Hematopoietic multipotent progenitor cell treated with erythropoietin and hydrocortisone succinate and interleukin-3 and kit ligand, for 4 days (in vitro differentiated cells): ENCODE results near the gene HSF4.
A peak's percentile ranks its signal among the peaks of the same experiment; 100 is the strongest.

ENCODE experiments used
- DNase-seq: peaks from one replicate; pipeline ENCODE4 v3.0.0-alpha.2; 2015

HSF4 gene

DNA sequence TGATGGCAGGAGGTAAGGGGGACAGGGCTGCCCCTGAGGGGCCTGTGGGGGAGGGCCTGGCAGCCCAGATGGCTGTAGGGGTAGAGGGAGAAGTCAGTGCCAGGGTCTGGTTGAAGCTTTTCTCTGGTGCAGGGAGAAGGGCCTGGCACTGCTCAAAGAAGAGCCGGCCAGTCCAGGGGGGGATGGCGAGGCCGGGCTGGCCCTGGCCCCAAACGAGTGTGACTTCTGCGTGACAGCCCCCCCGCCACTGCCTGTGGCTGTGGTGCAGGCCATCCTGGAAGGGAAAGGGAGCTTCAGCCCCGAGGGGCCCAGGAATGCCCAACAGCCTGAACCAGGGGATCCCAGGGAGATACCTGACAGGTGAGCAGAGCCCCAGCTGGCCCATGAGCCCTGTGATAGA, 3.0 kb downstream of the HSF4 start:
- DNase-seq: no peak

DNA sequence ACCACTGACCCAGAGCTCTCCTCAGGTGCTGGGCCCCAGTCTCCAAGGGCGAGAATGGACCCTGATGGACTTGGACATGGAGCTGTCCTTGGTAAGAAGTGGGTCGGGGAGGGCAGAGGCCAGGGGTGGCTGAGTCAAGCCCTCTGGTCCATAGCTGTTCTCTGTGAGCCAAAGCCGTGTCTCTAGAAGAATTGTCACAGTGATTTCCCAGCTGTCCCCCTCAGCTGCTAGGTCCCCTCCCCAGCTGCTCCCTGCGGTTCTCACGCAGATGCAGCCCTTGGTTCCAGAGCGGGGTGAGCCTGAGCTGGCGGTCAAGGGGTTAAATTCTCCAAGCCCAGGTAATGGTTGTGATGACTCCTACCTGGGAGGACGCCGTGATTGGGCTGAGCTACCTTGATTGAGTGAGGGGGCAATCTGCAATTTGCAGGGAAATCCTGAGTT, 4.5 kb downstream of the HSF4 start:
- DNase-seq: no peak

DNA sequence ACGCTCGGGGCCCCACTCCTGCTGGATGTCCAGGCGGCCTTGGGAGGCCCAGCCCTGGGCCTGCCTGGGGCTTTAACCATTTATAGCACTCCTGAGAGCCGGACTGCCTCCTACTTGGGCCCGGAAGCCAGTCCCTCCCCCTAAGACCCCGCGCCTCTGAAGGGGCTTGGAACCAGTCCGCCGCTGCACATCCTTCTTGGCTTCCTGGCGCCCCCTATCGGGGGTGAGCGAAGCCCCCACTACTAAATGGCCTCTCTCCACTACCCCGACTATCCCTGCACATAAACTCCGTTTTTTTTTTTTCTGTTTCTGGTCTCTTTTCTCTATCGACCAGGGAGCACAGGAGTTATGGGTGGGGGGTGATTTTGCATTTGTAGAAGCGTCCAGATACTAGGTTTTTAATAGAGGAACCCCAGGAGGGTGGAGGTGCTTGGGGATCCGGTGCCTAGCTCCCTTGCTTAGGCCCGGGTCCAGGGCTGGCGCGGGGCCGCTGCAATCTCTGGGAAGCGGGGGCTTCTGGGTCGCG, 5.2 kb downstream of the HSF4 start:
- DNase-seq: peak; percentile 72

DNA sequence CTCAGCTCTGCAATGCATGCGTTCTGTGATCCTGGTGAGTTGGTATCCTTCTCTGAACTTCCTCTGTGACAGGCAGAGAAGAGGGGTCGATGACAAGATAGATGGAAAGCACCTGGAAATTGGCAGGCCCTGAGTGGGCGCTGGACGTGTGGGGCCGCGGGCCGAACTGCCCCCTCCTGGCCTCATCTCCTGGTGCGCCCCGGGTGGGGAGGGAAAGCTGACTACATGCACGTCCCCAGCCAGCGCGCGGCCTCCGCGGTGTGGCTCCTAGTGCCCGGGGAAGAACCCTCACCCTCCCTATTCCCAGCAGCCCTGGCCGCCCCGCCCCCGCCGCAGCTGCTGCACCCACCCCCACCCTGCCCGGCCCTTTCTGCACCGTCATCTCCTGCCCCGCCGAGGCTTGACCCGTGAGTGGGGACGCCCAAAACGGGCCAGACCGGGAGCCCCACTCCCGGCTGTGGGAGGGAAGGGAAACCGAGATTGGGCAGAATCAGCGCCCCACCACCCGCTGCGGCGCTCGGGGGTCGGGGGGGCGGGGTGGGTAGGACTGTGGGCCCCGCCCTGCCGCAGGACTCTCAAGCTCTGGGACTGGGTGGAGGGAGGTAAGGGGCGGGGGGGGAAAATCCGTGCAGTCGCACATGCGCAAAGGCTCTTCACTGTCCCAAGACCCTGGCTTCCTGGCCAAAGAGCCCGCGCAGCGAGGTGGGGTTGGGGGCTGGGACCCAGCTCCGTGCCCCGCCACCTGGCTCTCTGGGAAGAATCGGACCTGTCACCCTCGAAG, 5.8 kb downstream of the HSF4 start, which contains the start of gene NOL3:
NOL3 (plus strand) TSS at position 371 of the 781 bp plus-strand sequence.
- peak; percentile 61 for DNase-seq

DNA sequence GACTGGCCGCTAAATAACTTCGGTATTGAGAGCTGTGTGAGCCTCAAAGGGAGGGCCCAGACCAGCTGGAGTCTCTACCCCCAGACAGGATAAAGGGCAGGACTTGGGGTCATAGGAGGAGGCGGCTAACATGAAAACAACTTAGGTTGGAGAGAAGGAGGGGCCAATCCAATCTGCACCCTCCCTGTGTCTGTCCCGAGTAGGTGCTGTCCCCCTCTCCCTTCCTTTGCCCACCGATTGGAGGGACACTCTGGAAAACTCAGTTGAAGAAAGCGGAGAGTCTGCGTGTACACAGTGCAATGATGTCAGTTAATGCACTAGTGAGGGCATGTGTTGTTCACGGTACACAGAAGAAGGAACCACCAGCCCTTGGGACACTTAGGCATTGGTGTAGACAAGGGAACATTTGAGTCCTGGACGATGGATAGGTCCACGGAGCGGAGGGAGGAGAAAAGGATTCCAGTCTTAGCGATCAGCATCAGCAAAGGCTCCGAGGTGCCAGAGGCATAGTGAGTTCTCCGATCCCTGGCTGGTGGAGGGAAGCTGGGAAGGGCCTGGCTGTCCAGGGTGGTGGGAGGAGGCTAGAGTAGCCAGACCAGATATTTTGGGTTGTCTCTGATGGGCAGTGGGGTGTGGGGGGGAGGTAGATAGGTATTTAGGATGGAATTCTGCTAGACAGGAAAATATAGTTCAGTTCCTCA, 6.6 kb downstream of the HSF4 start:
- DNase-seq: no peak

DNA sequence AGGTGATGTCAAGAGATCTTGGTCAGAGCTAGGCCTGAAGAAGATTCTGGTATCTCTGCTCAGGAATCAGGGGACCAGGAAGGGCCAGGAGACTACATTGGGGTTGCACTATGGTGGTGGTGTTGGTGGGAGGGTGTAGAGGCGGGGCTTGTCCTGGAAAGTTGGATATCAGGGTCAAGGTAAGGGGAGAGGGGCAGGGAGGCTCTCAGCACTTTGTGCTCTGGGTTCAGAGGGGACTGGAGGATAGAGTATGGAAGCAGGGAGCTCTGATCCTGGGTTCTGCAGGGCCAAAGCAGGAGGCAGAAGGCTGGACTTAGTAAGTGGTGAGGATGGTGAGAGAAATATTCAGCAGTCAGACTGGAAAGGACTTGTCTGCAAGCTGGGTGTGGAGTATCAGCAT, 8.8 kb downstream of the HSF4 start:
- no peak for DNase-seq

DNA sequence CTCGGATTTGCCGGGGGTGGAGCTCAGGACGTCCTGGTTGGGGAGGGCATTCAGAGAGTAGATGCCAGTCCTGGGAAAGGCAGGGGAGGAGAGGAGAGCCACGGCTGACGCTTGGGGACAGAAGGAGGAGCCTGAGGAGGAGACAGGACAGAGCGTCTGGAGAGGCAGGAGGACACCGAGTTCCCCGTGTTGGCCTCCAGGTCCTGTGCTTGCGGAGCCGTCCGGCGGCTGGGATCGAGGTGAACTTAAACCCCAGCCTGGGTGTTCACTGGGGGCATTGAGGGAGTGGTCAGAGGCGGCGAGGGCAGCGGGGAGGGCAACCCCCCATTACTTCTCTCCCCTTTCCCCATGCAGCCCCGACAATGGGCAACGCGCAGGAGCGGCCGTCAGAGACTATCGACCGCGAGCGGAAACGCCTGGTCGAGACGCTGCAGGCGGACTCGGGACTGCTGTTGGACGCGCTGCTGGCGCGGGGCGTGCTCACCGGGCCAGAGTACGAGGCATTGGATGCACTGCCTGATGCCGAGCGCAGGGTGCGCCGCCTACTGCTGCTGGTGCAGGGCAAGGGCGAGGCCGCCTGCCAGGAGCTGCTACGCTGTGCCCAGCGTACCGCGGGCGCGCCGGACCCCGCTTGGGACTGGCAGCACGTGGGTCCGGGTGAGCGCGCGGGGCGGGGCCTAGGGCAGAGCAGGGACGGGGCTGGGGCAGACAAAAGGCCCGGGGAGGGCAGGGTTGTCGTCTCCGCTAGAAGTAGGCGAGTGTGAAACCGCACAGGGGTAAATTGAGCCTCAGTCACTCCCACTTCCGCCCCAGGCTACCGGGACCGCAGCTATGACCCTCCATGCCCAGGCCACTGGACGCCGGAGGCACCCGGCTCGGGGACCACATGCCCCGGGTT, 9.5 kb downstream of the HSF4 start:
- peak; percentile 93 for DNase-seq

DNA sequence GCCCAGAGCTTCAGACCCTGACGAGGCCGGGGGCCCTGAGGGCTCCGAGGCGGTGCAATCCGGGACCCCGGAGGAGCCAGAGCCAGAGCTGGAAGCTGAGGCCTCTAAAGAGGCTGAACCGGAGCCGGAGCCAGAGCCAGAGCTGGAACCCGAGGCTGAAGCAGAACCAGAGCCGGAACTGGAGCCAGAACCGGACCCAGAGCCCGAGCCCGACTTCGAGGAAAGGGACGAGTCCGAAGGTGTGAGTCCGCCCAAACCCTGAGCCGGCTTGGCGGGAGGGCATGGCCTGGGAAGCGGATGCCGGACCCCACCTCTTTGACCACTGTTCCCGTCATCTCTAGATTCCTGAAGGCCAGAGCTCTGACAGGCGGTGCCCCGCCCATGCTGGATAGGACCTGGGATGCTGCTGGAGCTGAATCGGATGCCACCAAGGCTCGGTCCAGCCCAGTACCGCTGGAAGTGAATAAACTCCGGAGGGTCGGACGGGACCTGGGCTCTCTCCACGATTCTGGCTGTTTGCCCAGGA, 10.2 kb downstream of the HSF4 start:
- DNase-seq: no peak

DNA sequence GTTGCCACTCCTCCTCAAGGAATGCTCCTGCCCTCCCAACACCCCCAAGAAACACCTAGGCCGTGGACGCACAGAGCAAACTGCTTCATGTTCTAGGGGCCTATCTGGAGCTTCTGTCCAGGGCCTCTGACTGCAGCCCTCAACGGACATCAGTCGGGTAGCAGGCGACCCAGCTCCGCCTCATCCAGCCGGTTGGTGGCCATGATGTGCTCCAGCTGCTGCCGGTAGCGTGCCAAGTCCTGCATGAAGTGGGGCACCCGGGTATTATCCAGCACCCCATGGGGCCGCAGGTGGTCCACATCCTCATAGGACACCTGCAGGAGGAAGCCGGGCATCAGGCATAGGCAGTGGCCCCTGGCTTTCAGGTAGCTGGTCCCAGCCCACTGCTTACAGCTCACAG, 12.1 kb downstream of the HSF4 start:
- DNase-seq: no peak

DNA sequence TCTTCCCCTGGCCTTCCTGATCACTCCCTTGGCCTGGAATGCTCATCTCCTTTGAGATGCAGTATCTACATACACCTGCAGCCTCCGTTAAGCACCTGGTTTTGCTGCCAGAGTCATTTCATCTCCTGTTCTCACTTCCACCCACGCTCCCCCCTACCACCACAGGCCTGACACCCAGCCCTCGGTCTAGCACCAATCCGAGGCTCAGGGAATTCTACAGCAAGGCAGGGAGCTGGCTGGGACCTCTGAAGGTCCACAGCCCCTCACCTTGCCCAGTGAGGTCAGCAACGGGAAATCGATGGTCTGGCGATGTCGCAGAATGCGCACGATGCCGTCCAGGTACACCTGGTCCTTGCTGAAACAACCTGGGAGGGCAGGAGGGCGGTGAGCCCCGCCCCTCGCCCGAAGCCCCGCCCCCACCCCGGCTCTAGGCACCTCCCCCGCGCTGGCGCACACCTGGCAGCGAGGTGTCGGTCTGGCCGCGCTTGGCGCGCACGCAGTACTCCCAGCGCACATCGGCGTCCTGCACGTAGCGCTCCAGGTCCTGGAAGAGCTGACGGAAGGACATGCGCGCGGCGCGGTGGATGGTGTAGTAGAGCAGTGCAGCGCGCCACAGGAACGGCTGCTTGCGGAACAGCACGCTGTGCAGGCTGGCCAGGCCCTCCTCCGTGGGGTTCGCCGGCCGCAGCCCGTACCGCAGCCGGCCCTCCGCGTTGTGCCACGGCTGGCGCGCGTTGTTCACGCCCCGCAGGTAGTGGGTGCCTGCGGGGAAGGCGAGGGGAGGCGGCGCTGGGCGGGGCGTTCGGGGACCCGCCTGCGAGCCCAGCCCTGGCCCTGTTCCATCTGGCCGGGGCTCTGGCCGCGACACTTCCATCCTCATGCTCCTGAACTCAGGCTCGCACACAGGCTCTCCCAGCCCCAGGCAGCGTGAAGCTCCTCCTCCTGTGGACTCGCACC, 13.5 kb downstream of the HSF4 start:
- DNase-seq: peak; percentile 76

DNA sequence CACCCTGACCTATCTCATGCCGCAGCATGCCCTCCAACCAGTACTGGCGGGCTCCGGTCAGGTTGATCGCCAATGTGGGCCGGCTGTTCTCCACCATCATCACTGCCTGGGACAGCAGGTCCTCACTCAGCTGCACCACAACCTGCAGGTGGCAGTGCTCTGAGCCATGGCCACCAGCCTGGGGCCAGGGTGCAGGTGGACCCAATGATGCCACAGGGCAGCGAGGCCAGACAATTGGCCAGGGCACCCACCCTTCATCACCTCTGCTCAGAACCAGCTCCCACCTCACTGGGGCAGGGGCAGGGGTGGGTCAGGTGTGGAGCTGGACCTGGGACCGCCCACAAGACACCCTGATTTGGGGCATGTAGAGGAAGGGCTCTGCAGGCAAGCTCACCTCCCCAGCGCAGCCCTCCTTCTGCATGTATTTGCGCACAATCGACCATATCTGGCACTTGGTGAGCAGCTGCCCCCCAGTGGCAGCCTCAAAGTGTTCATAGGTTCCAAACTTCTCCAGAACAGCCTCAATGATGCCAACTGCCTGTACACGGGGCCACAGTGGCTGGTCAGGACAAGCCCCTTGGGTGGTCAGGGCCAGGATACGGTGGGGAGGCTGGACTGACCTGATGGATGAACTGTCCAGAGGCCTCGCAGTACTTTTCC, 15.0 kb downstream of the HSF4 start:
- peak; percentile 73 for DNase-seq

DNA sequence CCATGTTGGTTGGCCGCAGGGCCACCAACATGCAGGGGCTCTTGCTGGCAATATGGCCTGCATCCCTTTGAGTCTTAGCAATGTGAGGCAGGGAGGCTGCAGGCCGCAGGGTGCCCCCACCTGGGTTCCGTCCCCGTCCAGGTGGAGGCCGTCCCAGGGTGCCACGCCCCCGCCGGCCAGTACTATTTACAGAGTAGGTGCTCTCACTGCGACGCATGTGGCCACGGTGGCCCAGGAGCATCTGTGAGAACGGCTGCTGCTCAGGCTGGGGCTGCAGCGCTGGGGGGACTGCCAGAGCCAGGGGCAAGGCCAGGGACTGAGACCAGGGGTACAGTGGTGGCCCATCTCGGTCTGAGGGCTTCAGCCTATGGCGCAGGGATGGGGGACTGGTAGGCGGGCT, 15.6 kb downstream of the HSF4 start:
- no peak for DNase-seq

DNA sequence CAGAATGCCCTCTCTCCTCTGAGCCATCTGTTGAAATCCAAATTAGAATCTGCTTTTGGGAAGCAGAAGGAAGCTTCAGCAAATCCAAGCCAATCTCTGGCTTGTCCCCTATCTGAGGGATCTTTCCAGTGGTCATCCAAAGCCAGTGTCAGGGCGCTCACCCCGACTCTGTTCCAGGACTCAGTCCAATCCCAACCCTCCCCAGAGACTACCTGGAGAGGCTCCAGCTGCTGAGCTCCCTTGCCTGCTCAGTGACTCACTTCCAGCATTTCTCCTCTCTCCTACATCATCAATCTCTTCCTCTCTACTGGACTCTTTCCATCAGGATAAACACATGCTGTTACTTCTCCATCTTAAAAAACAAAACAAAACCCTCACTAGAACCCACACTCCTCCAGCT, 16.8 kb downstream of the HSF4 start:
- DNase-seq: no peak

DNA sequence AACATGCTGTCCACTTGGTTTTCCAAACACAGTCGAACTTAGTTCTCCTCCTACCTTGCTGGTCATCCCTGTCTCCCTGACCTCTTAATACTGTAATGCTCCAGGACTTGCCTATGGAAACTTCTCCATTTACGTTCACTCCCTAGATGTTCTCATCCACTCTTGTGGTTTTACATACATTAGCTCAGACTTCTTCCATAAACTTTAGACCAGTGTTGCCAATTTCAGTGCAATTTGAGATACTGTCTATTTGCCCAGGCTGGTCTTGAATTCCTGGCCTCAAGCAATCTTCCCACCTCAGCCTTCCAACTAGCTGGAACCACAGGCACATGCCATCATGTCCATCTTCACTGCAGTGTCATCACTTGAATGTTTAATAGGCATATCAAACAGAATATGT, 17.7 kb downstream of the HSF4 start:
- DNase-seq: no peak

DNA sequence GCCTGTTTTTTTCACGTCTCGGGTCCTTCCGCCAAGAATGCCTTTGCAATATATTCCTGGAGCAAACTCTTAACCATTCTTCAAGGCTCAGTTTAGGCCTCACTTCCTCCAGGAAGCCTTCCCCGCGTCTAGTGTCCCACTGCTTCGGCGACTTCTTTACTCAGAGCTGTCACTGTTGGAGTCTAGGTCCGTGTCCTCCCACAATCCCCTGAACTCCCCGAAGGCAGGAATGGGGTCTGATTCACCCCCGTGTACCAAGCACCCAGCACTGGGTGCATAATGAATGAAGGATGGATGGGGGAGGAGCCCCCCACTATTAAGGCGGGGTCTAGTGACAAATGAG, 18.7 kb downstream of the HSF4 start:
- DNase-seq: no peak

DNA sequence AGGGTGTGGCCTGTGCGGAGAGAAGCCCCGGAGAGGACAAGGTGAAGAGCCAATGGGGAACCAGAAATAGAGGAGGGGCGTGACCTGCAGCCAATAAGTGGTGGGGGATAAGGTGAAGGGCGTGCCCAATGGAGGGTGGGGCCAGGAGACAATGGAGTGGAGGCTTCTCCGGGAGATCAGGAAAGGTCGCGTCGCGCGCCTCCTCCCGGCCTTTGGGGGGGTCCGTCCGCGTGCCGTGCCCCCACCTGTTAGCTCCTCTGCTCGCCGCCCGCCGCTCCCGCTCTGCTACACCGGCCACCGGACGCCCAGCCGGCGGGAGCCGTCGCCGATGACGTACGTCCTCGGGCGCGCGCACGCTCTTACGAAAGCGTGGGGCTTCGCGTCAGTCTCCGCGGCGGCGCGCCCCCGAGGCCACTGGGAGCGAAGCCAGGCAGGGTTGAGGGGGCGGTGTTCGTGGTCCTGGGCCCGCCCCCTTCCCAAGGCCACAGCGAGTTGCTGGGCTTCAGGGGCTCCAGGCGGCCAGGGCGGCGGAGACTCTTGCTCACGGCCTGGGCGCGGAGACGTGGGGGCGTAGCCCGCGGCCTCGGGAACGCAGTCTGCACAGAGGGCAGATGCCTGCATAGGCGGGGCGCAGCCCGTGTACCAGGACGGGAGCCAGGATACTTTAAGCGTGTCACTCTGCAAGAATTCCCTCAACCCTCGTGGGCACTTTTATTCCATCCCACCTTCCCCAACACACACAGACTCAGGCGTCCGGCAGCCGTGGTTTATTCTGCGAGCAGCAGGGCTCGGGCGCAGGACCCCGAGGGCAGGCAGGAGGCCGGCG, 19.3 kb downstream of the HSF4 start, which contains the start of gene MATCAP1:
MATCAP1 (minus strand) TSS at position 337 of the 826 bp plus-strand sequence. CDS start 3,353 bp downstream, outside the sequence.
- DNase-seq: peak; percentile 99

DNA sequence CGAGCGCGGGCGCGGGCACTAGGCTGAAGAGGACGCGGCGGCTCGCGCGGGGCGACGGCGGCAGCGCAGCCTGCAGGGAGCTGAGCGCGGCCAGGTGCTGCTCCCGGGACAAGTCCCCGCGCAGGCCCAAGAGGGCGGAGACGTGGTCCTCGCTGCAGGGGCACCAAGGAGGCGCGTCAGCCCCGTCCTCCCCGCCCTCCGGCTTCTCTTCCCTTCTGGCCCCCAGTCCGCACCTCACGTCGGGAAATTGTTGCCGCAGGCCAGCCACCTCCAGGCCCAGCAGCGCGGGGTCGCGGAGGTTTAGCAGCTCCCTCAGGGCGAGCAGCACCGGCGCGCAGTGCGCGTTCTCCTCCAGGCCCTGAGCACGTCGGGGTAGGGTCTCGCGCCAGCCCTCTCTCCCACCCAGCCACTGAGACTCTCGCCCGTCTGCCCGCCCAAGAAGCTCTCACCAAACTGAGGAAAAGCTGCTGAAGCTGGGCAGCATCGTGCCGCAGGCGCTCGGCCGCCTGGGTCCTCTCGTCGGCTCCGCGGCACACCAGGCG, 20.0 kb downstream of the HSF4 start:
- no peak for DNase-seq

DNA sequence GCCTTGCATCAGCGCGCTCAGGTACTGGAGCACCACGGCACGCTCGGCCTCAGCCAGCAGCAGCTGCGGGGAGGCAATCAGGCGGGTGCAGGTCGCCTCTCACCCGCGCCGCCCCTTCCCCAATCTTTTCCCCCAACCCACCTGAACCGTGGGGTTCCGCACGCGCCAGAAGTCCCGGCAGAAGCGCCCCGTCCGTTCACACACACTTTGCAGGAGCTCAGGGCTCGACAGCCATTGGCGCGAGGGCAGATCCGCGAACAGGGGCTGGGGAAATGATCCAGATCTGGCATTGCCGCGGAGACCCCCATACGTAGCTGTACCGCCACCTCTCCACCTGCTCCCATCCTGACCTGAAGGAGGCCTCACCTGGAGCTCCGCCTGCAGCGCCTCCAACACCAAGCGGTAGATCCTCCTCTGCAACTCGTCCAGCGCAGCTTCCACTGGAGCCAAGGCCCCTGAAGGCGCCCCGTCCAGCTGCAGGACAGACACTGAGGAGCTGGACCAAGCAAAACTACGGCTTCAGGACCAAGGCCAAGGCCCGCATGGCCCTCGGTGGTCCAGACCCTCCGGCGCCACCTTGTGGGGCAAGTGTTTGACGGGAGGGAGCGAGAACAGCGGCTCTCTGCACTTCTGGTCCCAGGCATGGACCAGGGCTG, 20.6 kb downstream of the HSF4 start:
- DNase-seq: peak; percentile 95

DNA sequence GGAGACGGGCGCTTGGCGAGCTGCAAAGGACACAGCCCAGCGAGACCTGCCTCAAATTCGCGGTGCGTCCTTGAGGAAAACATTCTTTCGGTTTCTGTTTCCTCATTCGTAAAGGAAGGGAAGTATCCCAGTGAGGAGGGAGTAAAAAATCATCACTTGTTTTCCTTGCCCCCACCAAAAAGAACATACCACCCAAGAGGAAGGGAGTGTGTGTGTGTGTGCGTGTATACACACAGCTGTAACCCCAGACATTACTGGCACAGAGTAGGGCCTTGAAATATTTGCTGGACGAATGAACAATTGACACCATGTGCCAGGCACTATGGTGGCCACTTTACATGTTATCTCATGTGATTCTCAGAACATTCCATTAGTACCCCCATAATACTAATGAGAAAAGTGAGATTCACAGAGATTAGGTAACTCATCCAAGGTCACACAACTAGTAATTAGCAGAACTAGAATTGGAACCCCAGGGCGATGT, 21.1 kb downstream of the HSF4 start:
- no peak for DNase-seq
